ENCODE measurements around the gene NFAT5.

DNA sequence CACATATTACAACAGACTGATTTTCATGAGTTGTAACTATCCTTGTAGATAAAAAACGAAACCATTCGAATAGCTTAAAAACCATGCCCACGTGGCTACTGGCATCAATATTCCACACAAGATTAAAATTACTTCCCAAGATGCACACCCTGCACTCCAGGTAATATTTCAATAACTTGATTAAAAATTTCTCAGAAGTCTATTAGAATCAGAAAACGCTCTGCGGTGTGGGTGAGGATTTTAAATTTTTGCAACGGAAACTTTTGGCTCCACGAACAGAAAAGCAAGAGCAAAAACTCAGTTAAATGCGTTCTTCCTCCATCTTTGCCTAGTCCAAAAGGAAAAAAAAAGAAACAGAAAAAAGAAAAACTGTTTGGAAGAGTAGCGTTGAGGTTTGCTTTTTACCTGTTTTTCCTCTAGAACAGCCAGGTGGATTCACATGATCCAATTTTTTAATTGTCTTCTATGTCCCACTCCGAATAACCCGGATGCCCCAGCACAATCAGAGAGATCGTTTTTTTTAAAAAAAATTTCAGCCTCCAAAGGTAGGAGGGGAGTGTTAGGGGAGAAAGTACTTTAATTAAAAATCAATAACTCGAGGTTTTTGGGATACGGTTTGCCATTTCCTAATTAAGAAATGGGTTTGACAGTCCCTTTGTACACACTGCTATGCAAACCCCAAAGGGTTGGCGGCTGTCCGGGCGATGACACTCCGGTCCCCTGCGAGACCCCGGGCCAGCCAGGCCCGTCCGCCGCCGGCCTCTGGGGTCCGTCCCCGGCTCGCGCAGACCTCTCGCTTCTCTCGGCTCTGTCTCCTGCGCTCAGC, 708 bp upstream of the NFAT5 start:
- TF ChIP-seq, protein P1, sequence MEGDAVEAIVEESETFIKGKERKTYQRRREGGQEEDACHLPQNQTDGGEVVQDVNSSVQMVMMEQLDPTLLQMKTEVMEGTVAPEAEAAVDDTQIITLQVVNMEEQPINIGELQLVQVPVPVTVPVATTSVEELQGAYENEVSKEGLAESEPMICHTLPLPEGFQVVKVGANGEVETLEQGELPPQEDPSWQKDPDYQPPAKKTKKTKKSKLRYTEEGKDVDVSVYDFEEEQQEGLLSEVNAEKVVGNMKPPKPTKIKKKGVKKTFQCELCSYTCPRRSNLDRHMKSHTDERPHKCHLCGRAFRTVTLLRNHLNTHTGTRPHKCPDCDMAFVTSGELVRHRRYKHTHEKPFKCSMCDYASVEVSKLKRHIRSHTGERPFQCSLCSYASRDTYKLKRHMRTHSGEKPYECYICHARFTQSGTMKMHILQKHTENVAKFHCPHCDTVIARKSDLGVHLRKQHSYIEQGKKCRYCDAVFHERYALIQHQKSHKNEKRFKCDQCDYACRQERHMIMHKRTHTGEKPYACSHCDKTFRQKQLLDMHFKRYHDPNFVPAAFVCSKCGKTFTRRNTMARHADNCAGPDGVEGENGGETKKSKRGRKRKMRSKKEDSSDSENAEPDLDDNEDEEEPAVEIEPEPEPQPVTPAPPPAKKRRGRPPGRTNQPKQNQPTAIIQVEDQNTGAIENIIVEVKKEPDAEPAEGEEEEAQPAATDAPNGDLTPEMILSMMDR (IDR thresholded peaks at IDR 0.05) = no peak
- no peak for TF ChIP-seq POLR2AphosphoS5 (IDR thresholded peaks at IDR 0.05)

All from prostate gland (tissue), 2 donors.